Cardiac muscle cell (in vitro differentiated cells and primary cell): ENCODE data around the gene TRMT6. TPM values are rescaled to one million over a fixed set of nuclear protein-coding genes. Genes with fewer than 3 reads are reported as not detected.

ENCODE experiments used
- DNase-seq, 2 donors: peaks; one replicate each; pipeline versions ENCODE4 v3.0.0 to v3.0.0-alpha.2; 2010 to 2017; ENCODE audit warnings: low read depth in 1 of 2, low spot score in 1 of 2
- H3K27ac ChIP-seq: fragments of 200-600 bp; sonication (generic); 2 replicates; pipeline ENCODE4 v1.5.1; 2016
- H3K27me3 ChIP-seq: fragments of 200-600 bp; sonication (generic); 2 replicates; pipeline ENCODE4 v1.6.0; 2016; ENCODE audit warnings: control low read depth
- H3K36me3 ChIP-seq: fragments of 200-600 bp; sonication (generic); 2 replicates; pipeline ENCODE4 v1.5.1; 2016; ENCODE audit warnings: control low read depth
- H3K4me1 ChIP-seq: fragments of 200-600 bp; sonication (generic); 2 replicates; pipeline ENCODE4 v1.8.1; 2017; ENCODE audit warnings: low read depth, mild to moderate bottlenecking, mixed run types
- H3K4me3 ChIP-seq: fragments of 200-600 bp; sonication (generic); 2 replicates; pipeline ENCODE4 v1.5.1; 2016; ENCODE audit warnings: mild to moderate bottlenecking
- H3K9me3 ChIP-seq: fragments of 200-600 bp; sonication (generic); 2 replicates; pipeline ENCODE4 v1.5.1; 2017; ENCODE audit warnings: low read depth, mild to moderate bottlenecking, control low read depth
- polyA plus RNA-seq: library from polyadenylated mRNA; unstranded; fragments of >200 nt; fragmentation: Nextera tagmentation; extraction: Ambion mirVana; gene quantifications from 2 replicates; pipeline ENCODE4 v1.2.1, GENCODE V29; 2016
- total RNA-seq: library from RNA; depleted of rRNA; stranded (reverse); fragments of >200 nt; gene quantifications from 2 replicates; pipeline ENCODE4 v1.2.3, GENCODE V29; 2016
- TF ChIP-seq, protein P1 (sequence below): IDR thresholded peaks from 2 replicates; pipeline ENCODE4 v1.5.1; 2012; ENCODE audit warnings: low read depth, mild to moderate bottlenecking, low read length

TRMT6 gene
- total and polyA plus RNA-seq, 2 experiments from 2014 or later: 12.0 to 12.9 TPM

GRCh38 chr20:5970381-5970780 is 20.0 kb upstream of the TRMT6 start:
- Histone ChIP-seq H3K36me3 (peaks cover 19% of the 10 kb centered on the region), H3K4me3 (no peak overlapping the region), H3K27me3 (no peaks in the 10 kb centered on the region), H3K4me1 (no peaks in the 10 kb centered on the region), H3K9me3 (no peaks in the 10 kb centered on the region), H3K27ac (no peak overlapping the region)
- TF ChIP-seq, protein P1, sequence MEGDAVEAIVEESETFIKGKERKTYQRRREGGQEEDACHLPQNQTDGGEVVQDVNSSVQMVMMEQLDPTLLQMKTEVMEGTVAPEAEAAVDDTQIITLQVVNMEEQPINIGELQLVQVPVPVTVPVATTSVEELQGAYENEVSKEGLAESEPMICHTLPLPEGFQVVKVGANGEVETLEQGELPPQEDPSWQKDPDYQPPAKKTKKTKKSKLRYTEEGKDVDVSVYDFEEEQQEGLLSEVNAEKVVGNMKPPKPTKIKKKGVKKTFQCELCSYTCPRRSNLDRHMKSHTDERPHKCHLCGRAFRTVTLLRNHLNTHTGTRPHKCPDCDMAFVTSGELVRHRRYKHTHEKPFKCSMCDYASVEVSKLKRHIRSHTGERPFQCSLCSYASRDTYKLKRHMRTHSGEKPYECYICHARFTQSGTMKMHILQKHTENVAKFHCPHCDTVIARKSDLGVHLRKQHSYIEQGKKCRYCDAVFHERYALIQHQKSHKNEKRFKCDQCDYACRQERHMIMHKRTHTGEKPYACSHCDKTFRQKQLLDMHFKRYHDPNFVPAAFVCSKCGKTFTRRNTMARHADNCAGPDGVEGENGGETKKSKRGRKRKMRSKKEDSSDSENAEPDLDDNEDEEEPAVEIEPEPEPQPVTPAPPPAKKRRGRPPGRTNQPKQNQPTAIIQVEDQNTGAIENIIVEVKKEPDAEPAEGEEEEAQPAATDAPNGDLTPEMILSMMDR: no peak
- DNase-seq: no peak

- TF ChIP-seq, protein P1: no peak
- Histone ChIP-seq H3K9me3 (no peaks in the 10 kb centered on the region), H3K27me3 (no peaks in the 10 kb centered on the region), H3K27ac (no peak overlapping the region), H3K4me1 (no peaks in the 10 kb centered on the region), H3K36me3 (peaks cover 19% of the 10 kb centered on the region), H3K4me3 (no peak overlapping the region)
- no peak for DNase-seq
Measured at GRCh38 chr20:5969940-5970339, 19.6 kb upstream of the TRMT6 start.

DNA sequence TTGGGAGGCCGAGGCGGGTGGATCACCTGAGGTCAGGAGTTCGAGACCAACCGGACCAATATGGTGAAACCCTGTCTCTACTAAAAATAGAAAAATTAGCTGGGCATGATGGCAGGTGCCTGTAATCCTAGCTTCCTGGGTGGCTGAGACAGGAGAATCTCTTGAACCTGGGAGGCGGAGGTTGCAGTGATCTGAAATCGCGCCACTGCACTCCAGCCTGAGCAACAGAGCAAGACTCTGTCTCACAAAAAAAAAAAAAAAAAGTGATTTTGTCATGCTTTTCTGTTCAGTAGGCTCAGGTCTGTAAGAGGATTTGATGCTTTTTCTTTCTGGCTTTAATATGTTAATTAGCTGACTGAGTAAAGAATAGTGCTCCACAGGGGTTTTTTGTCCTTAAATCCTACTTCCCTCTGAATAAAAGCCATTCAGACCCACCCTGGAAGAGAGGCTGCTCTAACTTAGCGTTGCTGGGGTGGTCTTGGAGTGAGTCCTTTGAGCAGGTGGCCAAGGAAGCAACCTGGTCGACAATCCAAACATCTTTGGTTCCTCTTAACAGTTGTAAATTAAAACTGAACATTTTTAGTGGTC is 19.1 kb upstream of the TRMT6 start:
- Histone ChIP-seq H3K36me3 (peaks cover 24% of the 10 kb centered on the region), H3K27me3 (no peaks in the 10 kb centered on the region), H3K27ac (no peak overlapping the region), H3K9me3 (no peaks in the 10 kb centered on the region), H3K4me3 (no peak overlapping the region), H3K4me1 (no peaks in the 10 kb centered on the region)
- DNase-seq: no peak
- TF ChIP-seq, protein P1: no peak

DNA sequence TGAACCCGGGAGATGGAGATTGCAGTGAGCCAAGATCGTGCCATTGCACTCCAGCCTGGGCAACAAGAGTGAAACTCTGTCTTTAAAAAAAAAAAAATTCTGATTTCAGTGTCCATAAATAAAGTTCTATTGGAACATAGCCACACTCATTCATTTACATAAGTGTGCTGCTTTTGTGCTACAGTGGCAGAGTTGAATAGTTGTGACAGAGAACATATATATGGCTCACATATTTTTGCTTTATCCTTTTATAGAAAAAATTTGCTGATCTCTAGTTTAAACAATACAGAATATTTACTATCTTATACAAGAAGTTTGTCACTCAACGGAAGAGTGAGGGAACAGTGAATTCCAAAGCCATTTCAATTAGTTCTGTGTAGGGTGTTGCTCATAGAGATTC is 18.1 kb upstream of the TRMT6 start:
- H3K36me3 ChIP-seq: peaks cover 27% of the 10 kb centered on the region

DNA sequence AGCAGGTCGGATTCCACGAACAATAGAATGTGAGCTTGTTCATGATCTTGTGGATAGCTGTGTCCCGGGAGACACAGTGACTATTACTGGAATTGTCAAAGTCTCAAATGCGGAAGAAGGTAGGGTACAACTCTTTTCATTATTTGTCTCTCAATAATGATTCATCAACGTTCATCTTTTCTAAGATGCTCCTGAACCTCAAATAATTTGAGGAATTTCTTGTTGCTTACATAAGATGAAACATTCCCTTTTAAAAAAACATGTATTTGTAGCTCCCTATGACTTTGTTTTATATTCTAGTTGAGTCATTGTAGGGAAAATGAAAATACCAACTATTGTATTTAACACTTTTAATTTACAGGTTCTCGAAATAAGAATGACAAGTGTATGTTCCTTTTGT is 17.1 kb upstream of the TRMT6 start:
- H3K4me1 ChIP-seq: no peaks in the 10 kb centered on the region
- no peaks in the 10 kb centered on the region for H3K9me3 ChIP-seq
- H3K27me3 ChIP-seq: no peaks in the 10 kb centered on the region
- no peak overlapping the region for H3K4me3 ChIP-seq
- DNase-seq: no peak
- no peak overlapping the region for H3K27ac ChIP-seq
- H3K36me3 ChIP-seq: peaks cover 27% of the 10 kb centered on the region
- TF ChIP-seq, protein P1: no peak

More for the DNA sequence above, 18.1 kb upstream of the TRMT6 start:
- DNase-seq: no peak
- TF ChIP-seq, protein P1: no peak
- Histone ChIP-seq H3K27me3 (no peaks in the 10 kb centered on the region), H3K4me3 (no peak overlapping the region), H3K4me1 (no peaks in the 10 kb centered on the region), H3K9me3 (no peaks in the 10 kb centered on the region), H3K27ac (no peak overlapping the region)
